Stomach (tissue), 4 donors: ENCODE measurements around the gene NCOA1.

Experiments used
- CTCF ChIP-seq, 7 experiments: fragments of 450-650 bp in 4 of 7; fragments of 200-600 bp in 3 of 7; sonication (generic) in 3 of 7; IDR thresholded peaks; one replicate each; pipeline ENCODE4 v1.5.1; 2016 to 2019; ENCODE audit warnings: antibody characterized with exemption in 7 of 7, control low read depth in 2 of 7, mild to moderate bottlenecking in 1 of 7
- EP300 ChIP-seq: sonication (generic); formaldehyde crosslinking; IDR thresholded peaks from one replicate; pipeline ENCODE4 v1.6.1; 2017; ENCODE audit warnings: antibody characterized with exemption
- POLR2A ChIP-seq, 4 donors: fragments of 450-650 bp; IDR thresholded peaks; one replicate each; pipeline ENCODE4 v1.6.1; 2016; ENCODE audit warnings: antibody characterized with exemption in 4 of 4, control low read depth in 2 of 4, mild to moderate bottlenecking in 1 of 4, moderate library complexity in 1 of 4

GRCh38 chr2:24761866-24762265 is 270.8 kb downstream of the NCOA1 start:
- no peak for TF ChIP-seq EP300
- no peak for TF ChIP-seq POLR2A (IDR thresholded peaks at IDR 0.05)
- TF ChIP-seq CTCF (IDR thresholded peaks at IDR 0.05), result no peak
